Tibial nerve (tissue), 4 donors: ENCODE results near the gene SPATS2.

Source experiments
- CTCF ChIP-seq, 5 experiments: fragments of 200-600 bp in 3 of 5; fragments of 450-650 bp in 2 of 5; sonication (generic) in 3 of 5; IDR thresholded peaks; one replicate each; pipeline ENCODE4 v1.5.1; 2016 to 2019; ENCODE audit warnings: antibody characterized with exemption in 5 of 5, mild to moderate bottlenecking in 3 of 5, moderate library complexity in 2 of 5
- EP300 ChIP-seq, 2 donors: sonication (generic); formaldehyde crosslinking; IDR thresholded peaks; one replicate each; pipeline ENCODE4 v1.6.1; 2017; ENCODE audit warnings: antibody characterized with exemption in 2 of 2, mild to moderate bottlenecking in 1 of 2
- POLR2A ChIP-seq, 2 donors: fragments of 450-650 bp; IDR thresholded peaks; one replicate each; pipeline ENCODE4 v1.6.1; 2017; ENCODE audit warnings: antibody characterized with exemption in 2 of 2, mild to moderate bottlenecking in 2 of 2, moderate library complexity in 2 of 2

GRCh38 chr12:49482095-49483051 is 115.1 kb downstream of the SPATS2 start:
- TF ChIP-seq POLR2A (IDR thresholded peaks at IDR 0.05) (no peak), CTCF (IDR thresholded peaks at IDR 0.05) (no peak), EP300 (IDR thresholded peaks at IDR 0.05) (no peak)
